DND-41 (cell line): ENCODE results near the gene HMSD.

Experiments
- ATAC-seq: fragments of 200-7000 bp; cut with Tn5 transposase; 3 replicates; pipeline ENCODE4 v1.9.1; 2021; ENCODE audit warnings: low read depth; ENCODE audit not compliant: insufficient read depth
- DNase-seq: peaks from one replicate; pipeline ENCODE4 v3.0.0-alpha.2; 2020
- H2AFZ ChIP-seq: 2 replicates; pipeline ENCODE4 v1.6.0; 2012; ENCODE audit warnings: low read depth, low read length
- H3K27ac ChIP-seq: 2 replicates; pipeline ENCODE4 v1.5.1; 2012; ENCODE audit warnings: low read length, inconsistent platforms
- H3K27me3 ChIP-seq: fragments of 200-600 bp; sonication (generic); 2 replicates; pipeline ENCODE4 v1.6.0; 2012; ENCODE audit warnings: low read length, mild to moderate bottlenecking, inconsistent platforms; ENCODE audit not compliant: insufficient read depth, poor library complexity
- H3K36me3 ChIP-seq: 2 replicates; pipeline ENCODE4 v1.5.1; 2012; ENCODE audit warnings: low read length, inconsistent platforms; ENCODE audit not compliant: insufficient read depth
- H3K4me1 ChIP-seq: 2 replicates; pipeline ENCODE4 v1.5.1; 2012; ENCODE audit warnings: mild to moderate bottlenecking, low read length; ENCODE audit not compliant: insufficient read depth
- H3K4me2 ChIP-seq: 2 replicates; pipeline ENCODE4 v1.6.0; 2012; ENCODE audit warnings: mild to moderate bottlenecking, moderate library complexity, low read length, inconsistent platforms; ENCODE audit not compliant: insufficient read depth
- H3K4me3 ChIP-seq, 2 experiments: fragments of 200-600 bp in 1 of 2; shearing (Covaris generic) in 1 of 2; 2 replicates each; pipeline ENCODE4 v1.5.1; 2012 to 2016; ENCODE audit warnings: inconsistent platforms in 2 of 2, low read length in 2 of 2, mild to moderate bottlenecking in 2 of 2, low read depth in 1 of 2, moderate library complexity in 1 of 2
- H3K79me2 ChIP-seq: 2 replicates; pipeline ENCODE4 v1.6.0; 2012; ENCODE audit warnings: low read length, inconsistent platforms; ENCODE audit not compliant: insufficient read depth
- H3K9ac ChIP-seq: 2 replicates; pipeline ENCODE4 v1.6.0; 2012; ENCODE audit warnings: low read depth, mild to moderate bottlenecking, inconsistent platforms, low read length, moderate library complexity
- H3K9me3 ChIP-seq: 2 replicates; pipeline ENCODE4 v1.5.1; 2012; ENCODE audit warnings: low read length, moderate library complexity, mild to moderate bottlenecking, inconsistent platforms; ENCODE audit not compliant: insufficient read depth, severe bottlenecking
- H4K20me1 ChIP-seq: 2 replicates; pipeline ENCODE4 v1.6.0; 2012; ENCODE audit warnings: low read length; ENCODE audit not compliant: insufficient read depth
- EZH2 ChIP-seq: IDR thresholded peaks from 3 replicates; pipeline ENCODE4 v1.6.1; 2012; ENCODE audit warnings: borderline replicate concordance, low read depth, mild to moderate bottlenecking, moderate library complexity, low read length, inconsistent platforms; ENCODE audit not compliant: severe bottlenecking
- TF ChIP-seq, protein P1 (sequence below): IDR thresholded peaks from 2 replicates; pipeline ENCODE4 v1.5.1; 2012; ENCODE audit warnings: borderline replicate concordance, low read length, moderate library complexity, mild to moderate bottlenecking; ENCODE audit not compliant: poor library complexity, severe bottlenecking; ENCODE audit errors: extremely low read depth

Gene HMSD

GRCh38 chr18:63992751-63993150, 43.6 kb downstream of the HMSD start:
- no peak for TF ChIP-seq EZH2
- TF ChIP-seq, protein P1, sequence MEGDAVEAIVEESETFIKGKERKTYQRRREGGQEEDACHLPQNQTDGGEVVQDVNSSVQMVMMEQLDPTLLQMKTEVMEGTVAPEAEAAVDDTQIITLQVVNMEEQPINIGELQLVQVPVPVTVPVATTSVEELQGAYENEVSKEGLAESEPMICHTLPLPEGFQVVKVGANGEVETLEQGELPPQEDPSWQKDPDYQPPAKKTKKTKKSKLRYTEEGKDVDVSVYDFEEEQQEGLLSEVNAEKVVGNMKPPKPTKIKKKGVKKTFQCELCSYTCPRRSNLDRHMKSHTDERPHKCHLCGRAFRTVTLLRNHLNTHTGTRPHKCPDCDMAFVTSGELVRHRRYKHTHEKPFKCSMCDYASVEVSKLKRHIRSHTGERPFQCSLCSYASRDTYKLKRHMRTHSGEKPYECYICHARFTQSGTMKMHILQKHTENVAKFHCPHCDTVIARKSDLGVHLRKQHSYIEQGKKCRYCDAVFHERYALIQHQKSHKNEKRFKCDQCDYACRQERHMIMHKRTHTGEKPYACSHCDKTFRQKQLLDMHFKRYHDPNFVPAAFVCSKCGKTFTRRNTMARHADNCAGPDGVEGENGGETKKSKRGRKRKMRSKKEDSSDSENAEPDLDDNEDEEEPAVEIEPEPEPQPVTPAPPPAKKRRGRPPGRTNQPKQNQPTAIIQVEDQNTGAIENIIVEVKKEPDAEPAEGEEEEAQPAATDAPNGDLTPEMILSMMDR: no peak
- ATAC-seq (peak; percentile 91), DNase-seq (peak; percentile 85)
- Histone ChIP-seq H4K20me1 (no peaks in the 10 kb centered on the region), H3K79me2 (no peaks in the 10 kb centered on the region), H3K27me3 (no peaks in the 10 kb centered on the region), H3K4me3 (no peak overlapping the region), H3K4me1 (peaks cover 30% of the 10 kb centered on the region), H3K9ac (peak overlapping the region; percentile 28; the same call in 1 of the 2 replicates), H3K27ac (peak overlapping the region; percentile 81), H3K9me3 (peaks cover 31% of the 10 kb centered on the region), H3K36me3 (no peaks in the 10 kb centered on the region; the same call in 1 of the 2 replicates), H2AFZ (no peak overlapping the region), H3K4me2 (no peak overlapping the region)

- no peak overlapping the region for H3K4me3 ChIP-seq
- DNase-seq: peak; percentile 59
- peaks cover 31% of the 10 kb centered on the region for H3K9me3 ChIP-seq
- H2AFZ ChIP-seq: no peak overlapping the region
- no peak overlapping the region for H3K4me2 ChIP-seq
- no peaks in the 10 kb centered on the region for H3K79me2 ChIP-seq
- H3K36me3 ChIP-seq: no peaks in the 10 kb centered on the region; the same call in 1 of the 2 replicates
- H3K27ac ChIP-seq: peak overlapping the region; percentile 72; the same call in 1 of the 2 replicates
- H3K27me3 ChIP-seq: no peaks in the 10 kb centered on the region
- peaks cover 30% of the 10 kb centered on the region for H3K4me1 ChIP-seq
- ATAC-seq: peak; percentile 25; the same call in 2 of the 3 replicates
- no peak for TF ChIP-seq EZH2
- TF ChIP-seq, protein P1: peak; percentile 86
- H4K20me1 ChIP-seq: no peaks in the 10 kb centered on the region
- no peak overlapping the region for H3K9ac ChIP-seq
Measured at GRCh38 chr18:63994783-63995399, 45.8 kb downstream of the HMSD start.

- Histone ChIP-seq H3K9ac (no peak overlapping the region), H4K20me1 (no peaks in the 10 kb centered on the region), H3K36me3 (no peaks in the 10 kb centered on the region; the same call in 1 of the 2 replicates), H3K27me3 (no peaks in the 10 kb centered on the region), H3K27ac (no peak overlapping the region), H3K4me2 (no peak overlapping the region), H3K4me1 (peaks cover 24% of the 10 kb centered on the region), H3K9me3 (peaks cover 29% of the 10 kb centered on the region), H3K79me2 (no peaks in the 10 kb centered on the region), H2AFZ (no peak overlapping the region), H3K4me3 (no peak overlapping the region)
- DNase-seq: no peak
- TF ChIP-seq, protein P1: no peak
- no peak for ATAC-seq
Measured at GRCh38 chr18:63997041-63997440, 47.9 kb downstream of the HMSD start.
